Measurements from ENCODE around the gene SLCO2A1.
"Not testable (repeated sequence)": the region's sequence is repeated elsewhere in the genome, so short reads cannot be mapped to it uniquely, and the experiment has no call there.

Gene SLCO2A1

DNA sequence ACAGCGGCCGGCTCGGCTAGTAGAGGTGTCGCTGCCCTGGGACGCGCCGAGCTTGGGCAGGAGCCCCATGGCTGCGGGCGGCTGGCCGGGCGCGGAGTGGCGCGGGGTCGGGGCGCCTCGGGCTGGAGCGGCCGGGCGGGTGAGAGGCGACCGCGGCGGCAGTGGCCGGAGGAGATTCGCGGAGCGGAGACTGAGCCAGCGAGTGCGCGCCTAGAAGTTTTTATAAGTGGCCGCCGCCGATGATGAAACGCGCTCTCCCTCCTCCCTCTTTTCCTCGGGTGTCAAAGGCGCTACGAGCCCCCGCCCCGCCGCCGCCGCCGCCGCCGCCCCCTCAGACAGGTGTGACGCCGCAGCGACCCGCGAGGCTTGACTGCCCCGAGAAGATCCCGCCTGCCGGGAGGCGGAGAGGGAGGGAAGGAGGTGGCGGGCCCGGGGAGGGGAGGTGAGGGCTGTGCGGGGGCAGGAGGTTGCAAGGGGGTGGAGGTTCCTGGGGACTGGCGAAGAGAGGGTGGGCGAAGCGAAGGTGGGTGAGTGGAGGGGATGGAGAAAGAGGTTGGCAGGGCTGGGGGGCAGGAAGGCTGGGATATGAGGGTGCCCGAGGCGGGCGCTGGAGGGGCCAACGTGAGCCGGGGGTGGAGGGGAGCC is at the start of gene SLCO2A1:
Gene SLCO2A1 (minus strand): TSS at position 192 of the 645 bp plus-strand sequence. CDS start 123 bp downstream, at position 69.
- DNase-seq = peak; percentile 47

- no peak for DNase-seq
These were observed 49.4 kb upstream of the SLCO2A1 start for GRCh38 chr3:134079111-134079547.

- DNase-seq = no peak
These were observed 48.6 kb upstream of the SLCO2A1 start for GRCh38 chr3:134078169-134078831.

DNA sequence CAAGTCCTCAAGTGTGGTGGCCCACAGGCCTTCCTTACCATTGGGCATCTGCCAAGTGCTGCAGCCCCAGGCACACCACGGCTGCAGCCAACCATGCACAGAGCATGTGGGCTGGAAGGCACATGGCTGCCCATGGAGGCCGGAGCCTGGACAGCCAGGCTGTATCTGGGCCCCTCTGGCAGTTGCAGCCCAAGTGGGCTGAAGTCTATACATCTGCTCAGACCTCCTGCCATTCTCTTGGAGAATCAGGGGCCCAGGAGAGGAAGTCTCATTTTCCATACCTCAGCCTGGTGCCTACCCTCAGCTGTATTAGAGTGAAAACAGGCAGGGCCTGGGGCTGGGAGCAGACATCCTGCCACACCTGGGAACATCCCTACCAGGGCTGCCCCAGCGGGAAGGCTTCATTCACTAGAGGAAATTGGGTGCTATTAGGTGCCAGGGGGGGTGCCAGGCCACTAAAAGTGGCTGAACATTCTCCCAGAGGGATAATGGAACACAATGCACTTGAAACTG is 48.0 kb upstream of the SLCO2A1 start:
- no peak for DNase-seq

DNA sequence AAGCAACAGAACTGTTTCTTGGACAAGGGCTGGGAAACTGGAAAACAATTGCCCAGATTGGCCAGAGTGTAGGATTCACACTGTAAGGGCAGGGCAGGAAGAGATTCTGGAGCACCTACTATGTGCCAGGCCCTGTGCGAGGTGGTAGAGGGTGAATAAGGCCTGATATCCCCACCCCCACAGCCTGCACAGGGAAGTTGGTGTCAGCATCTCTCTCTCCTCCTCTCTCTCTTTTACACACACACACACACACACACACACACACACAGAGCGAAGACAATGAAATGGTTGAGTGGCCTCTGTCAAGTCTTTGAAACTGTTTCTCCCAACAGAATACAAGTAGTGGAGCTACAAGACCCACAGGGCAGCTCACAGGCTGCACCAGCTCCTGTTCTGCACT is 47.1 kb upstream of the SLCO2A1 start:
- DNase-seq = no peak

DNA sequence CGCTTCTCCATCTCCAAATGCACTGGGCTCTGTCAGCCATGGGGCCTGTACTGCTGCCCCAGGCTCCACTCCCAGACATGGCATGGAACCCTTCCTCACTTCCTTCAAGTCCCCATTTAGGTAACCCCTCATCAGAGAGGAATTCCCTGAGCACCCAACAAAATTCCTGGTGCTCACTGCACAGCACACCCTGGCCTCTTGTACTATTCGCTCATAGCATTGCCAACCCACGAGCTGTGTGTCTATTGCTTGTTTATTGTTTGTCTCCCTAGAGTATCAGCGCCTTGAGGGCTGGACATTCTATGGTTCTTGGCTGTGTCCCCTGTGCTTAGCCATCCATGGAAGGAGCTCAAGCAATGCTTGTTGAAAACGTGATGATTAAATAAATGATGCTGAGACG is 46.1 kb upstream of the SLCO2A1 start:
- DNase-seq = no peak

- DNase-seq = no peak
These were observed 45.8 kb upstream of the SLCO2A1 start for GRCh38 chr3:134075568-134075825.

GRCh38 chr3:134074790-134075567 is 45.3 kb upstream of the SLCO2A1 start:
- no peak for DNase-seq

DNA sequence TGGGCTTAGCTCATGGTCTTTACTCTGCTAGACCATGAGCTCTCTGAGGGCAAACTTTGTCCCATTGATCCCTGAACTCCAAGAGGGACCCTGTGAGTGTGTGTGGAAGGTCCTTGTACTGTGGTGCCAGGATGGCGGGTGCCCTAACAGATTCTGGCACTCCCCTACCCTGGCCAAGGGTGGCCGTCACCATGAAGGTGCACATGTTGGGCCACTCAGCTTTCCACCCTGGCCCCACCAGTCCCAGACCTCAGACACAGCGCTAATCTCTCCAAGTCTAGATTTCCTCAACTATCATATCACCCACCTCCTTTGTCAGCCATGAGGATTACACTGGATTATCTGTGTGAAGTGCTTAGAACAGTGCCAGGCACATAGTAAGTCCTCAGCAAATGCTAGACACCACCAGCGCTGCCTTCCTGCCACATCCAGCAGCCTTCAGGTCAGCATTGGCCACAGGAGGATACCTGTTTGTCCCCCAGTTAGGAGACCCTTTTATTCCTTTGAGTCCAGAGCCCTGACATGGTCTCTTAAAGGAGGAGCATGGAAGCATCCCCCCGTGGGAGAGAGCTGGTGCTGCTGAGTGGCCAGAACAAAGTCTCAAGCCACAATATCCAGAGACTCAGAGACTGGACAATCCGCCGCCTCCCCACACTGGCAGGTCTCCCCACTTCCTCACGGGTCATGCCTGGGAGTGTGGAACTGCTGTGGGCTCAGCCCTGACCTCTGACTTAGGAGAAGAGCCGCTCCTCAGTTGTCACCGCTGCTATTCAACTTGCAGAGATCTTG is 44.5 kb upstream of the SLCO2A1 start:
- DNase-seq = no peak

GRCh38 chr3:134073583-134073945 is 43.8 kb upstream of the SLCO2A1 start:
- no peak for DNase-seq

DNA sequence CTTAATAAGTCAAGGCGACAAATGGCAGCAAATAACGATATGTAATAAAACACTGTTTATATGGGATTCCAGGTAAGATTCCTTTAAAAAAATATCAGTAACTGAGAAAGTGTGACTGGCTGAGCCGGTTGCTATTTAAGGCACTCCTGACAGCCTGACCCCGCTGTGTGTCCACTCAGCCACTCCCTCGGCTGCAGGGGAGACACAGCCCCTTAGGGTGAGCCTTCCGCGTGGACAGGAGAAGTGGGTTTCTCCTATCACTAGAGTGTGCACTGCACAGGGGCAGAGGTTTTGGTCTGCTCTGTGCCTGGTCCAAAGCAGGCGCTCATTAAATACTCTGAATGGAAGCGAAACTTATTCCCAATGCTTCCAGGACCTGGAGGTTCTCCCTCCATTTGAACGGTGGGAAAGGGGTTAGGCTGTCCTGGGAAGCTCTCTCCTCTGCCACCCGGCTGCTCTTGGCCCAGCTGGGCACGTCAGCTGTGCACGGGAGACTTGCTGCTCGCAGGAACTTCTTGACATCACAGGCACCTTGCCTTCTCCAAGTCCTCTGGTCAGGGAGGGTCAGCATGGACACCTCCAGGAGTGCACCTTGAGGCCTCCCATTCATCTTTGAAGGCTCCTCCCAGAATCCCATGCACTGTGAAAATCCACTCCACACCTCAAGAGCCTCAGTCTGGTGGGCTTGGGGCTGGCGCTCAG is 43.3 kb upstream of the SLCO2A1 start:
- DNase-seq = no peak

- DNase-seq = not testable (repeated sequence)
These were observed 40.6 kb upstream of the SLCO2A1 start for GRCh38 chr3:134070281-134070680.

- DNase-seq = no peak
These were observed 38.7 kb upstream of the SLCO2A1 start for GRCh38 chr3:134068429-134068828.

GRCh38 chr3:134067531-134068161 is 37.9 kb upstream of the SLCO2A1 start:
- no peak for DNase-seq

DNA sequence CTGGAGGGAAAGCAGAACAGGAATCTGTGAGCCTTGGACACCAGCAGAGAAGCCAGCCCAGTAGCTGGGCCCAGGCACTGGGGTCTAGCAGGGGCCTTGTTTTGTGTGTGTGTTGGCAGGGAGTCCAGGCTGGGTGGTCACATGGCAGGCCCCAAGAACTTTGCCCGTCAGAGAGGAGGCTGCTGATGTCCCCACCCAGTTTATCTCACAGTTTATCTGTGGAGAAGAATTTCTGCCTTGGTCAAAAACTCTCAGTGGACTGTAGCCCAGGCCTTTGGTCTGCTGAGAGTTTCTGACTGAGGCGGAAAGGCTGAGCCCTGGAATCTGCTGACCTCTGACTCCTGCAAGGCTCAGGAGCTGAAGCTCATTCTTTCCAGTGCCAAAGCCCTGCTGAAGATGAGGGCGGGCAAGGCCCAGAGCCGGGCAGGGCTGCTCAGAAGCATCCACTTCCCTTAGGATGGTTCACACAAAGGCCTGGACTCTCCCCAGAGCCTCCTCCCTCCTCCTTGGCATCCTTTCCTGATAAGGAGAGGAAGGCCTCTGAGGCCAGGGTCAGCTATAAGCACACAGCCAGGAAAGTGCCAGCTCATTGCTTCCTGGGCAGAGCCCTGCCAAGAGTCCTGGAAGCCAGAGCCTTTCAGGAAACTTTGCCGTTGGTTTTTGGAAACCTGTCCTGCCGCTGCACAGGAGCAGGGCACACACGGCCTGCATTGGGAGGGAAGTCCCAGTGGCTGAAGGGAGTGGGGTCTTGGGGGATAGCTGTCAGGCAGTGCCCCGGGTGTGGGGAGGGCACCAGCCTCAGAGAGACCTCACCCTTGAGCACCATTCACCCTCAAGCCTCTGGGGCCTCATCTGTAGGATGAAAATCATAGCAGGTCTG is 37.2 kb upstream of the SLCO2A1 start:
- DNase-seq = no peak

GRCh38 chr3:134066158-134066541 is 36.4 kb upstream of the SLCO2A1 start:
- no peak for DNase-seq

DNA sequence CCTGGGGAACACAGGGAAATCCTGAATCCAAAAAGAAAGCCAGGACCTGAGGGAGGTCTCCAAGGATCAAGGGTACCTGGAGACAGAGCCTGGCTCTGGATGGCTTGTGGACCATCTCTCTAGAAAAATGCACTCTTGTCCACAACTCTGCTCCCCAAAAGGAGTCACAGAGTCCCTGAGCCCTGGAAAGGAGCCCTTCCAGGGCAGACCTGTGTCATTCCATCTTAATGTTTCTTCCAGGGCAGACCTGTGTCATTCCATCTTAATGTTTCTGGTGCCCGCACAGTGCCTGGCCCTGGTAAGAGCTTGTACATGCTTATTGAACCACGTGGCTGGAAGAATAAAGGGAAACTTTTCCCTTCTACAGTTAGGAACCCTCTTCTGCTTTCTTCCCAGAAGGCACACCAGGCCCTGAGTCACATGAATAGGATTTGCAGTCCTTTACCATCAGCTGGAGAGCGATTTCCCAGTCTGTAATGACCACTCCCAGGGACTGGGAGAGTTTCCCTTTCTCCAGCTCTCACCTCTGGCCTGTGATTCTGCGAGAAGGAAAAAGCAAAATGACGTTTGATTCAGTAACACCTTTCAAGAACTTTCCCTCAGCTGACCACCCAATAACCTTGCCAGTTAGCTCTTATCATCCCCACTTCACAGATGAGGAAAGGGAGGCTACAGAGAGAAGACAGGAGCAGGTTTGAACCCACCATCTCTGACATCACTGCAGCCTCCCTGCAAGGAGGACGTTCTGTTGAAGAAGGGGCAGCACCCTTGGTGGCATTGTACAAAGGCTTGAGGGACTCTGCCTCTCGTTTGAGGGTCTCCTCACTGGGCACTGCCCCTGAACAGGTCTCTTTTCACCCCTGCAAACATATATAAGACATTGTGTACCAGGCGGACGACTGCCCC is 35.8 kb upstream of the SLCO2A1 start:
- no peak for DNase-seq

GRCh38 chr3:134064081-134064480 is 34.4 kb upstream of the SLCO2A1 start:
- DNase-seq = no peak

DNA sequence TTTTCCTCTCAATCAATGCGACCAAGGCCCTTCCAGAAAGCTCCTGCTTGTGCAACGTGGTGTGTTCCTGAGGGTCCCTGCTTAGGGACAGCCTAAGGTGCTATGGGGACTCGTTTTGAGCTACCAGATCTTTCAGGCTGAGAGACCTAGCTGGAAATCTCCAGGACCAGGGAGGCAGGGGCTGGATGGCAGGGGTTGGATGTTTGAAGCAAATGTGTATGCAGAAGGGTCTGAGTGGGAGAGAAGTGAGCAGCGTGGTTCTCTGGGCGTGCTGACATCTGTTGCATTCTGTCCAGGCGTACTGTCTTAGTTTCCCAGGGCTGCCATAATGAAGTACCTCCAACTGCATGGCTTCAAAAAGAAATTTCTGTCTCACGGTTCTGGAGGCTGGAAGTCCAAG is 31.7 kb upstream of the SLCO2A1 start:
- DNase-seq = no peak
